Spleen (tissue), 7 donors: ENCODE measurements around the gene PPFIA2.

Experiments used
- POLR2A ChIP-seq, 3 donors: fragments of 450-650 bp; IDR thresholded peaks; one replicate each; pipeline ENCODE4 v1.5.1; 2017; ENCODE audit warnings: antibody characterized with exemption in 3 of 3, mild to moderate bottlenecking in 1 of 3
- TF ChIP-seq, protein P1 (sequence below), 11 experiments: fragments of 200-600 bp in 7 of 11; fragments of 450-650 bp in 4 of 11; sonication (generic) in 4 of 11; IDR thresholded peaks in 8 of 11; conservative IDR thresholded peaks in 3 of 11; 1 replicate in 7 of 11; 2 replicates in 4 of 11; pipeline versions ENCODE4 v1.4.0 to v1.8.0; 2016 to 2021; ENCODE audit warnings: antibody characterized with exemption in 11 of 11, inconsistent platforms in 4 of 11, mild to moderate bottlenecking in 1 of 11
- donor health status: DM: no; HTN: no; CAD: no; lungs with moderate emphysema.
- donor health status: DM: no; HTN: no; CAD: no.
- donor health status: DM: no; HTN: no; CAD: no.

DNA sequence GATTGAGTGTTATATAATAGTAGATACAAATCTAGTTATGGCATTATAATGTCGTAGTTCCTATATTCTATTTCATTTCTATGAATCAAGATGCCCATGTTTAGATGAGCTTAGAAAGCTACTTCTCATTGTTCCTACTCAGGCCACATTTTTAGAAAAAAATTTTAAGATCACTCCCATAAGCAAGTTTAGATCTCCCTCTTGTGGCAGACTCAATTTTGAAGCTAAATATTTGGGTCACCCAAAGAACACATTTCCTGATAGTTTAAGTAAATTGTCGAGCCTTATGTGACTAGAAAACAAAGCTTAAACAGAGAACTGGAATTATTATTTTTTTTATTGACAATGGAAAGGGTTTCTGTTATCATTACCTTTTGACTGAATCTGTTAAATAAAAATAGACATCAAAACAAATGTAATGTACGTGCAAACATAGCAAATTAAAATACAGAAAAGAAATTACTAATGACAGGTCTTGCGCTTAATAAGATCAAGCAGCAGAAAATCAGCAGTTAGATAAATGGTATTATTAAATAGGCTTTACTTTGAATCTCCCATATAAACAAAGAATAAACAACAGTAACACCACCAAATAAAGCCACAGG, 501.1 kb downstream of the PPFIA2 start:
- TF ChIP-seq POLR2A (IDR thresholded peaks at IDR 0.05) = no peak
- TF ChIP-seq, protein P1, sequence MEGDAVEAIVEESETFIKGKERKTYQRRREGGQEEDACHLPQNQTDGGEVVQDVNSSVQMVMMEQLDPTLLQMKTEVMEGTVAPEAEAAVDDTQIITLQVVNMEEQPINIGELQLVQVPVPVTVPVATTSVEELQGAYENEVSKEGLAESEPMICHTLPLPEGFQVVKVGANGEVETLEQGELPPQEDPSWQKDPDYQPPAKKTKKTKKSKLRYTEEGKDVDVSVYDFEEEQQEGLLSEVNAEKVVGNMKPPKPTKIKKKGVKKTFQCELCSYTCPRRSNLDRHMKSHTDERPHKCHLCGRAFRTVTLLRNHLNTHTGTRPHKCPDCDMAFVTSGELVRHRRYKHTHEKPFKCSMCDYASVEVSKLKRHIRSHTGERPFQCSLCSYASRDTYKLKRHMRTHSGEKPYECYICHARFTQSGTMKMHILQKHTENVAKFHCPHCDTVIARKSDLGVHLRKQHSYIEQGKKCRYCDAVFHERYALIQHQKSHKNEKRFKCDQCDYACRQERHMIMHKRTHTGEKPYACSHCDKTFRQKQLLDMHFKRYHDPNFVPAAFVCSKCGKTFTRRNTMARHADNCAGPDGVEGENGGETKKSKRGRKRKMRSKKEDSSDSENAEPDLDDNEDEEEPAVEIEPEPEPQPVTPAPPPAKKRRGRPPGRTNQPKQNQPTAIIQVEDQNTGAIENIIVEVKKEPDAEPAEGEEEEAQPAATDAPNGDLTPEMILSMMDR (IDR thresholded peaks at IDR 0.05 in 8 of 11, conservative IDR thresholded peaks at IDR 0.05 in 3 of 11) = peak in 6 of 11 experiments; percentile 8 to 37 (median 19)
